ENCODE results near the gene TRMT2B. TPM values are rescaled to one million over a fixed set of nuclear protein-coding genes. Genes with fewer than 3 reads are reported as not detected.

Gene TRMT2B
- total RNA-seq, result 23.3 and 26.8 TPM in 2 replicates

GRCh38 chrX:101051549-101052302, at the start of gene TRMT2B:
Gene TRMT2B (minus strand): TSS chrX:101052111. CDS start chrX:101042289, 9,822 bp downstream.

GRCh38 chrX:101097546-101098453, 45.9 kb upstream of the TRMT2B start, which contains the start of gene CENPI:
Gene CENPI (plus strand): TSS chrX:101098204. CDS start chrX:101101071, 2,867 bp downstream.

GRCh38 chrX:101078716-101079598, 27.0 kb upstream of the TRMT2B start, which contains the start of gene TMEM35A:
Gene TMEM35A (plus strand): TSS chrX:101078879. CDS start chrX:101079003, 124 bp downstream.

GRCh38 chrX:100969408-100969807, 82.5 kb downstream of the TRMT2B start, which contains the start of gene ARL13A:
Gene ARL13A (plus strand): TSS chrX:100969708. CDS start chrX:100973690, 3,982 bp downstream.

Other genes with a start within 250 kb of the TRMT2B start
- gene CSTF2, start 231.7 kb downstream of the TRMT2B start, total RNA-seq, result 35.5 and 36.0 TPM in 2 replicates
- gene NOX1, start 177.8 kb downstream of the TRMT2B start, total RNA-seq, result not detected in 2 replicates
- 0.69 and 0.73 TPM in 2 replicates for gene XKRX, start 123.2 kb downstream of the TRMT2B start, total RNA-seq
- not detected in 2 replicates for gene ARL13A, start 82.4 kb downstream of the TRMT2B start, total RNA-seq
- 1.7 and 1.8 TPM in 2 replicates for gene TMEM35A, start 26.8 kb upstream of the TRMT2B start, total RNA-seq
- 17.7 and 24.8 TPM in 2 replicates for gene CENPI, start 46.1 kb upstream of the TRMT2B start, total RNA-seq
- 0.15 and 0.47 TPM in 2 replicates for gene DRP2, start 167.7 kb upstream of the TRMT2B start, total RNA-seq
- 1.00 and 1.1 TPM in 2 replicates for gene TAF7L, start 239.2 kb upstream of the TRMT2B start, total RNA-seq